ENCODE results near the gene SPATA31C2.
"Not testable (repeated sequence)": the region's sequence is repeated elsewhere in the genome, so short reads cannot be mapped to it uniquely, and the experiment has no call there.

- not testable (repeated sequence) for TF ChIP-seq POLR2A (IDR thresholded peaks at IDR 0.05; ENCODE audit: low read length); GATA1 (IDR thresholded peaks at IDR 0.05; ENCODE audit: low read depth, low read length)
These were observed 24.8 kb downstream of the SPATA31C2 start for GRCh38 chr9:88113156-88114130.
